ENCODE measurements around the gene SFSWAP. TPM values are rescaled to one million over a fixed set of nuclear protein-coding genes. Genes with fewer than 3 reads are reported as not detected.

SFSWAP gene
- total RNA-seq, 4 donors from 2014 or later: 47.3 to 169 (median 75.6) TPM

GRCh38 chr12:131754184-131754583, 43.3 kb downstream of the SFSWAP start:
- TF ChIP-seq POLR2A (IDR thresholded peaks at IDR 0.05) (no peak), CTCF (IDR thresholded peaks at IDR 0.05) (no peak)
- Histone ChIP-seq H3K27ac (no peak overlapping the region), H3K4me1 (no peaks in the 10 kb centered on the region), H3K9me3 (no peaks in the 10 kb centered on the region), H3K4me3 (no peak overlapping the region), H3K36me3 (peaks cover 0 to 84% (median 0%) of the 10 kb centered on the region in 3 donors), H3K27me3 (no peaks in the 10 kb centered on the region)
- DNase-seq: no peak

- no peaks in the 10 kb centered on the region for H3K9me3 ChIP-seq
- no peak for TF ChIP-seq POLR2A (IDR thresholded peaks at IDR 0.05)
- peak in 3 of 6 experiments; percentile 14 to 32 (median 29) for TF ChIP-seq CTCF (IDR thresholded peaks at IDR 0.05)
- no peak overlapping the region for H3K4me3 ChIP-seq
- no peak overlapping the region for H3K27ac ChIP-seq
- peaks cover 0 to 74% (median 0%) of the 10 kb centered on the region in 3 donors for H3K36me3 ChIP-seq
- H3K4me1 ChIP-seq: no peaks in the 10 kb centered on the region
- no peak for DNase-seq
- H3K27me3 ChIP-seq: no peaks in the 10 kb centered on the region
Observed at GRCh38 chr12:131755305-131756113, 44.6 kb downstream of the SFSWAP start.

GRCh38 chr12:131756441-131756840, 45.6 kb downstream of the SFSWAP start:
- Histone ChIP-seq H3K4me3 (no peak overlapping the region), H3K27ac (no peak overlapping the region), H3K9me3 (no peaks in the 10 kb centered on the region), H3K27me3 (no peaks in the 10 kb centered on the region), H3K36me3 (peaks cover 0 to 76% (median 0%) of the 10 kb centered on the region in 3 donors), H3K4me1 (no peaks in the 10 kb centered on the region)
- no peak for DNase-seq
- TF ChIP-seq POLR2A (IDR thresholded peaks at IDR 0.05) (no peak), CTCF (IDR thresholded peaks at IDR 0.05) (no peak)

- Histone ChIP-seq H3K4me1 (no peaks in the 10 kb centered on the region), H3K36me3 (peaks cover 0 to 80% (median 0%) of the 10 kb centered on the region in 3 donors), H3K4me3 (no peak overlapping the region), H3K9me3 (no peaks in the 10 kb centered on the region), H3K27me3 (no peaks in the 10 kb centered on the region), H3K27ac (no peak overlapping the region)
- TF ChIP-seq POLR2A (IDR thresholded peaks at IDR 0.05) (no peak), CTCF (IDR thresholded peaks at IDR 0.05) (no peak)
- DNase-seq: no peak
Observed at GRCh38 chr12:131757111-131757510, 46.2 kb downstream of the SFSWAP start.

GRCh38 chr12:131758016-131758739, 47.3 kb downstream of the SFSWAP start:
- no peak for DNase-seq
- Histone ChIP-seq H3K27ac (no peak overlapping the region), H3K36me3 (peaks cover 0 to 83% (median 0%) of the 10 kb centered on the region in 3 donors), H3K27me3 (no peaks in the 10 kb centered on the region), H3K4me3 (no peak overlapping the region), H3K4me1 (no peaks in the 10 kb centered on the region), H3K9me3 (no peaks in the 10 kb centered on the region)
- TF ChIP-seq CTCF (IDR thresholded peaks at IDR 0.05) (no peak), POLR2A (IDR thresholded peaks at IDR 0.05) (no peak)
